ENCODE measurements around the gene ASXL1. TPM values are rescaled to one million over a fixed set of nuclear protein-coding genes. Genes with fewer than 3 reads are reported as not detected.
A peak's percentile ranks its signal among the peaks of the same experiment; 100 is the strongest.

Gene ASXL1
- total and polyA plus RNA-seq, 2 donors (not counting 1 experiment from before 2014, with no cell fraction given) = 93.0 to 180 TPM

DNA sequence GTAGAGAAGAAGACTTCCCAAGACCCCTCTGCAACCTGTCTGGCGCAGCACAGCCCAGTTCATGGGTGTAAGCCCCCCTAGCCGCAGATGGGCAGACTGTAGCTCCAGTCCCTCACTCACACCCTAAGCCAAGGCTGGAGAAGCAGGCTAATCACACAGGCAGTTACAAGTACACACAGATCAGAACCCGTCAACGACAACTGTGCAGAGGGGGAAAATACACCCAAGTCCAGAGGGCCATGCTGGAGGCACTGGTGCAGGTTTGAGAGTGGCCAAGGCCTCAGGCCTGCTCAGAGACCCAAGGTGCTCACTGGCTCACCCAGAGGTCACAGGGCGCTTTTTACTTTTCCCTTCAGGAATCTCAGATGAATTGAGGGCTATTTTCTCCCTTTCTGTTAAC is 120.9 kb downstream of the ASXL1 start:
- Histone ChIP-seq H3K27me3 (replicated peaks in 1 of 4; ENCODE audit: control extremely low read depth in 1 of 4, control insufficient read depth in 3 of 4, insufficient read depth in 4 of 4, low read length in 3 of 4) (peaks cover 0 to 17% (median 2%) of the 10 kb centered on the region in 4 experiments), H3K4me1 (ENCODE audit: control insufficient read depth in 2 of 2, insufficient read depth in 2 of 2, low read length in 2 of 2) (peaks cover 26 to 40% of the 10 kb centered on the region in 2 donors), H3K4me2 (replicated peaks; ENCODE audit: low read depth, low read length, poor library complexity, severe bottlenecking) (no peak overlapping the region), H3K9me3 (ENCODE audit: control extremely low read depth in 1 of 3, control insufficient read depth in 2 of 3, insufficient read depth in 1 of 3, low read length in 2 of 3) (no peaks in the 10 kb centered on the region), H3K4me3 (ENCODE audit: control extremely low read depth in 1 of 5, extremely low read depth in 1 of 5, insufficient read depth in 1 of 5, low read depth in 2 of 5, low read length in 4 of 5) (no peak overlapping the region), H4K20me1 (ENCODE audit: control insufficient read depth, insufficient read depth, low read length, poor library complexity, severe bottlenecking) (no peaks in the 10 kb centered on the region), H2AFZ (ENCODE audit: insufficient read depth, low read depth, low read length, poor library complexity, severe bottlenecking) (no peak overlapping the region), H3K9ac (ENCODE audit: low read length) (no peak overlapping the region), H3K36me3 (replicated peaks in 1 of 2; ENCODE audit: control extremely low read depth in 1 of 2, control insufficient read depth in 1 of 2, extremely low read depth in 1 of 2, insufficient read depth in 2 of 2, low read length in 1 of 2) (no peaks in the 10 kb centered on the region), H3K27ac (ENCODE audit: low read length in 2 of 2) (no peak overlapping the region), H3K79me2 (ENCODE audit: control insufficient read depth, insufficient read depth, low read length) (peaks cover 5% of the 10 kb centered on the region)
- WGBS (ENCODE audit: insufficient coverage) = 100% methylated on average over 4 of the region's 5 CpGs
- no peaks in the 10 kb centered on the region for H3K9me3 Mint-ChIP-seq (ENCODE audit: insufficient read depth)
- ChIA-PET POLR2A (interaction anchor here (0.8 kb wide), 1 partner anchor 117 kb away, joined by 7 read pairs; no protein-coding TSS in a partner anchor), CTCF (no interaction called here)
- H3K27me3 Mint-ChIP-seq = no peaks in the 10 kb centered on the region
- DNase-seq (no peak), ATAC-seq (ENCODE audit: low read depth) (no peak)
- H3K4me1 Mint-ChIP-seq = peaks cover 24% of the 10 kb centered on the region
- no peak overlapping the region for H3K4me3 Mint-ChIP-seq
- no peak overlapping the region for H3K27ac Mint-ChIP-seq
- TF ChIP-seq, protein P1, sequence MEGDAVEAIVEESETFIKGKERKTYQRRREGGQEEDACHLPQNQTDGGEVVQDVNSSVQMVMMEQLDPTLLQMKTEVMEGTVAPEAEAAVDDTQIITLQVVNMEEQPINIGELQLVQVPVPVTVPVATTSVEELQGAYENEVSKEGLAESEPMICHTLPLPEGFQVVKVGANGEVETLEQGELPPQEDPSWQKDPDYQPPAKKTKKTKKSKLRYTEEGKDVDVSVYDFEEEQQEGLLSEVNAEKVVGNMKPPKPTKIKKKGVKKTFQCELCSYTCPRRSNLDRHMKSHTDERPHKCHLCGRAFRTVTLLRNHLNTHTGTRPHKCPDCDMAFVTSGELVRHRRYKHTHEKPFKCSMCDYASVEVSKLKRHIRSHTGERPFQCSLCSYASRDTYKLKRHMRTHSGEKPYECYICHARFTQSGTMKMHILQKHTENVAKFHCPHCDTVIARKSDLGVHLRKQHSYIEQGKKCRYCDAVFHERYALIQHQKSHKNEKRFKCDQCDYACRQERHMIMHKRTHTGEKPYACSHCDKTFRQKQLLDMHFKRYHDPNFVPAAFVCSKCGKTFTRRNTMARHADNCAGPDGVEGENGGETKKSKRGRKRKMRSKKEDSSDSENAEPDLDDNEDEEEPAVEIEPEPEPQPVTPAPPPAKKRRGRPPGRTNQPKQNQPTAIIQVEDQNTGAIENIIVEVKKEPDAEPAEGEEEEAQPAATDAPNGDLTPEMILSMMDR (IDR thresholded peaks at IDR 0.05) = no peak
- TF ChIP-seq EZH2 (IDR thresholded peaks at IDR 0.05; ENCODE audit: borderline replicate concordance, insufficient read depth, low read depth, low read length, poor library complexity, severe bottlenecking) = no peak
- intact Hi-C loops (cut with micrococcal nuclease) = no loop called here

DNA sequence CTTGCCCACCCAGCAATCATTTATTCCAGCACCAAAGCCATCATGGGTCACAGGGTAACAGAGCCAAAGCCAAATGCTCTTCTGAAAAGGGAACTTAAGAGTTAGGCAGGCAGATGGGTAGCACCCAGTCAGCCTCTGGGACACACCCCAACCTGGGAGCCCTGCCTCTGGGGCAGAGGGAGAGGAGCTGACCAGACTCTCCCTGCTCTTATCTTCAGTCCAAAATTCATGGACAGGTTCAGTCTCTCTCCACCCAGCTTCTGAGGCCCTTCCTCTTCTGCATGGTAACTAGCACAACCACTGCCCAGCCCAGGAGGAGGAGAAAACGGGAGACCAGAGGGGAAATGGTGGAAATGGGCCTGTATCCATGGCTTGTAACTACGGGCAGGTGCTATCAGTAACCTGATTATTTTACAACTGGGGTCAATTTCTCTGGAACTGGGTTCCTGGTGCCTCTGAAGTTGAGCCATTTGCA is 121.6 kb downstream of the ASXL1 start:
- no peaks in the 10 kb centered on the region for H3K9me3 Mint-ChIP-seq (ENCODE audit: insufficient read depth)
- TF ChIP-seq EZH2 (IDR thresholded peaks at IDR 0.05; ENCODE audit: borderline replicate concordance, insufficient read depth, low read depth, low read length, poor library complexity, severe bottlenecking) = no peak
- TF ChIP-seq, protein P1 (IDR thresholded peaks at IDR 0.05) = no peak
- POLR2A ChIA-PET = no interaction called here
- H3K27ac Mint-ChIP-seq = peak overlapping the region; percentile 3
- H3K4me1 Mint-ChIP-seq = peaks cover 26% of the 10 kb centered on the region
- 71% methylated on average over 2 of the region's 2 CpGs for WGBS (ENCODE audit: insufficient coverage)
- H3K27me3 Mint-ChIP-seq = no peaks in the 10 kb centered on the region
- CTCF ChIA-PET = no interaction called here
- intact Hi-C loops (cut with micrococcal nuclease) = loop anchor here (10.0 kb wide), 1 partner anchor 285 kb away; the partner anchor contains the start of gene DNMT3B
- Histone ChIP-seq H3K9ac (ENCODE audit: low read length) (no peak overlapping the region), H3K79me2 (ENCODE audit: control insufficient read depth, insufficient read depth, low read length) (peaks cover 5% of the 10 kb centered on the region), H4K20me1 (ENCODE audit: control insufficient read depth, insufficient read depth, low read length, poor library complexity, severe bottlenecking) (no peaks in the 10 kb centered on the region), H3K27me3 (replicated peaks in 1 of 4; ENCODE audit: control extremely low read depth in 1 of 4, control insufficient read depth in 3 of 4, insufficient read depth in 4 of 4, low read length in 3 of 4) (peaks cover 0 to 17% (median 2%) of the 10 kb centered on the region in 4 experiments), H3K4me1 (ENCODE audit: control insufficient read depth in 2 of 2, insufficient read depth in 2 of 2, low read length in 2 of 2) (peaks cover 24 to 37% of the 10 kb centered on the region in 2 donors), H3K4me3 (ENCODE audit: control extremely low read depth in 1 of 5, extremely low read depth in 1 of 5, insufficient read depth in 1 of 5, low read depth in 2 of 5, low read length in 4 of 5) (no peak overlapping the region), H3K9me3 (ENCODE audit: control extremely low read depth in 1 of 3, control insufficient read depth in 2 of 3, insufficient read depth in 1 of 3, low read length in 2 of 3) (peaks cover 0 to 3% (median 0%) of the 10 kb centered on the region in 3 donors), H3K4me2 (replicated peaks; ENCODE audit: low read depth, low read length, poor library complexity, severe bottlenecking) (no peak overlapping the region), H3K27ac (ENCODE audit: low read length in 2 of 2) (no peak overlapping the region), H3K36me3 (replicated peaks in 1 of 2; ENCODE audit: control extremely low read depth in 1 of 2, control insufficient read depth in 1 of 2, extremely low read depth in 1 of 2, insufficient read depth in 2 of 2, low read length in 1 of 2) (no peaks in the 10 kb centered on the region), H2AFZ (ENCODE audit: insufficient read depth, low read depth, low read length, poor library complexity, severe bottlenecking) (no peak overlapping the region)
- no peak for DNase-seq
- ATAC-seq (ENCODE audit: low read depth) = no peak
- no peak overlapping the region for H3K4me3 Mint-ChIP-seq
